GM23338 (cell line): ENCODE results near the gene ITIH2. TPM values are rescaled to one million over a fixed set of nuclear protein-coding genes. Genes with fewer than 3 reads are reported as not detected.

Source experiments
- ATAC-seq: fragments of 200-7000 bp; cut with Tn5 transposase; 3 replicates; pipeline ENCODE4 v1.9.1; 2020
- DNase-seq: peaks from one replicate; pipeline ENCODE4 v3.0.0-alpha.2; 2015; ENCODE audit warnings: low spot score
- H2AFZ ChIP-seq: fragments of 200-600 bp; sonication (generic); 2 replicates; pipeline ENCODE4 v1.8.0; 2016; ENCODE audit warnings: antibody characterized with exemption, mild to moderate bottlenecking, moderate library complexity
- H3F3A ChIP-seq: fragments of 200-600 bp; sonication (generic); replicated peaks from 2 replicates; pipeline ENCODE4 v1.8.0; 2017; ENCODE audit warnings: antibody characterized with exemption, mixed run types, low read depth
- H3K27ac ChIP-seq: fragments of 200-600 bp; sonication (generic); 2 replicates; pipeline ENCODE4 v1.6.1; 2016; ENCODE audit warnings: low read depth
- H3K27me3 ChIP-seq: fragments of 200-600 bp; sonication (generic); 2 replicates; pipeline ENCODE4 v1.8.0; 2016; ENCODE audit warnings: mild to moderate bottlenecking, mixed run types, moderate library complexity; ENCODE audit not compliant: insufficient read depth
- H3K36me3 ChIP-seq: fragments of 200-600 bp; sonication (generic); 2 replicates; pipeline ENCODE4 v1.8.0; 2016; ENCODE audit warnings: mild to moderate bottlenecking; ENCODE audit not compliant: insufficient read depth
- H3K4me1 ChIP-seq: fragments of 200-600 bp; sonication (generic); 2 replicates; pipeline ENCODE4 v1.8.0; 2016; ENCODE audit warnings: mild to moderate bottlenecking, moderate library complexity; ENCODE audit not compliant: insufficient read depth
- H3K4me2 ChIP-seq: fragments of 200-600 bp; sonication (generic); 2 replicates; pipeline ENCODE4 v1.7.1; 2017; ENCODE audit warnings: mixed run types
- H3K4me3 ChIP-seq: fragments of 200-600 bp; sonication (generic); 2 replicates; pipeline ENCODE4 v1.6.1; 2016; ENCODE audit warnings: mixed run types
- H3K79me2 ChIP-seq: fragments of 200-600 bp; sonication (generic); replicated peaks from 2 replicates; pipeline ENCODE4 v1.8.0; 2017; ENCODE audit warnings: mild to moderate bottlenecking; ENCODE audit not compliant: insufficient read depth
- H3K9me2 ChIP-seq: fragments of 200-600 bp; sonication (generic); 2 replicates; pipeline ENCODE4 v1.8.0; 2017; ENCODE audit not compliant: insufficient read depth
- H4K20me1 ChIP-seq: fragments of 200-600 bp; sonication (generic); replicated peaks from 2 replicates; pipeline ENCODE4 v1.8.0; 2017; ENCODE audit warnings: mild to moderate bottlenecking; ENCODE audit not compliant: insufficient read depth
- H3K27ac Mint-ChIP-seq: 2 replicates; pipeline ENCODE4 v1.8.0; 2020; ENCODE audit warnings: inconsistent platforms, mild to moderate bottlenecking, moderate library complexity, mixed read lengths
- H3K27me3 Mint-ChIP-seq: 3 replicates; pipeline ENCODE4 v1.8.0; 2022; ENCODE audit warnings: low read depth, mild to moderate bottlenecking, moderate library complexity, mixed read lengths, inconsistent platforms; ENCODE audit not compliant: insufficient read depth, poor library complexity
- H3K36me3 Mint-ChIP-seq: 3 replicates; pipeline ENCODE4 v1.8.0; 2021; ENCODE audit warnings: low read depth, mild to moderate bottlenecking, inconsistent platforms, moderate library complexity, mixed read lengths
- H3K4me1 Mint-ChIP-seq: 3 replicates; pipeline ENCODE4 v1.8.0; 2020; ENCODE audit warnings: mild to moderate bottlenecking, inconsistent platforms, mixed read lengths
- H3K4me3 Mint-ChIP-seq: 3 replicates; pipeline ENCODE4 v1.8.0; 2021; ENCODE audit warnings: moderate library complexity, mild to moderate bottlenecking, inconsistent platforms, mixed read lengths
- H3K9me3 Mint-ChIP-seq: 3 replicates; pipeline ENCODE4 v1.8.0; 2020; ENCODE audit warnings: moderate library complexity, mild to moderate bottlenecking, inconsistent platforms, mixed read lengths
- CREB1 ChIP-seq: fragments of 250-450 bp; sonication (Bioruptor Pico); IDR thresholded peaks from 2 replicates; pipeline ENCODE4 v1.5.0; 2020; ENCODE audit warnings: low read depth, mild to moderate bottlenecking, moderate library complexity
- EZH2 ChIP-seq: fragments of 200-600 bp; sonication (generic); IDR thresholded peaks from one replicate; pipeline ENCODE4 v1.8.0; 2017; ENCODE audit warnings: antibody characterized with exemption, mild to moderate bottlenecking, low read depth; ENCODE audit not compliant: unreplicated experiment
- EZH2phosphoT487 ChIP-seq: fragments of 200-600 bp; sonication (generic); IDR thresholded peaks from one replicate; pipeline ENCODE4 v1.8.1; 2018; ENCODE audit warnings: antibody characterized with exemption; ENCODE audit not compliant: unreplicated experiment
- JUNB ChIP-seq: IDR thresholded peaks from one replicate; pipeline ENCODE4 v1.6.1; 2016; ENCODE audit warnings: antibody characterized with exemption; ENCODE audit not compliant: unreplicated experiment
- NANOG ChIP-seq: IDR thresholded peaks from 2 replicates; pipeline ENCODE4 v1.6.1; 2016; ENCODE audit warnings: antibody characterized with exemption, borderline replicate concordance
- POLR2AphosphoS5 ChIP-seq: IDR thresholded peaks from 2 replicates; pipeline ENCODE4 v1.6.1; 2016; ENCODE audit warnings: antibody characterized with exemption, low read depth
- STAT1 ChIP-seq: IDR thresholded peaks from one replicate; pipeline ENCODE4 v1.6.1; 2016; ENCODE audit warnings: antibody characterized with exemption; ENCODE audit not compliant: unreplicated experiment
- ZNF114 ChIP-seq: fragments of 250-450 bp; sonication (Bioruptor Pico); IDR thresholded peaks from 2 replicates; pipeline ENCODE4 v1.5.0; 2020; ENCODE audit warnings: mild to moderate bottlenecking, moderate library complexity
- ZNF331 ChIP-seq: fragments of 250-450 bp; sonication (Bioruptor Pico); IDR thresholded peaks from 2 replicates; pipeline ENCODE4 v1.5.0; 2020; ENCODE audit warnings: low read depth, mild to moderate bottlenecking, moderate library complexity
- polyA plus RNA-seq: library from polyadenylated mRNA; unstranded; fragments of >200 nt; fragmentation: Nextera tagmentation; extraction: Ambion mirVana; gene quantifications from 2 replicates; pipeline ENCODE4 v1.2.1, GENCODE V29; 2016
- total RNA-seq: library from RNA; depleted of rRNA; stranded (reverse); fragments of >200 nt; shearing (Covaris generic); gene quantifications from 2 replicates; pipeline ENCODE4 v1.2.3, GENCODE V29; 2014
- TF ChIP-seq, protein P1 (sequence below): IDR thresholded peaks from 2 replicates; pipeline ENCODE4 v1.6.1; 2016; ENCODE audit warnings: antibody characterized with exemption
- TF ChIP-seq, protein P2 (sequence below): fragments of 250-450 bp; sonication (Bioruptor Pico); IDR thresholded peaks from 2 replicates; pipeline ENCODE4 v1.5.0; 2020; ENCODE audit warnings: mild to moderate bottlenecking, moderate library complexity
- TF ChIP-seq, protein P3 (sequence below), 2 experiments: fragments of 200-600 bp in 1 of 2; sonication (generic) in 1 of 2; conservative IDR thresholded peaks; 2 replicates each; pipeline versions ENCODE4 v1.5.1 to v1.6.1; 2016 to 2017; ENCODE audit warnings: antibody characterized with exemption in 2 of 2, low read depth in 2 of 2, mild to moderate bottlenecking in 2 of 2, moderate library complexity in 1 of 2
- TF ChIP-seq, protein P4 (sequence below): IDR thresholded peaks from one replicate; pipeline ENCODE4 v1.6.1; 2018; ENCODE audit warnings: antibody characterized with exemption; ENCODE audit not compliant: unreplicated experiment

The ITIH2 gene
- total and polyA plus RNA-seq, 2 experiments from 2014 or later = 0.10 TPM; not detected in 1

DNA sequence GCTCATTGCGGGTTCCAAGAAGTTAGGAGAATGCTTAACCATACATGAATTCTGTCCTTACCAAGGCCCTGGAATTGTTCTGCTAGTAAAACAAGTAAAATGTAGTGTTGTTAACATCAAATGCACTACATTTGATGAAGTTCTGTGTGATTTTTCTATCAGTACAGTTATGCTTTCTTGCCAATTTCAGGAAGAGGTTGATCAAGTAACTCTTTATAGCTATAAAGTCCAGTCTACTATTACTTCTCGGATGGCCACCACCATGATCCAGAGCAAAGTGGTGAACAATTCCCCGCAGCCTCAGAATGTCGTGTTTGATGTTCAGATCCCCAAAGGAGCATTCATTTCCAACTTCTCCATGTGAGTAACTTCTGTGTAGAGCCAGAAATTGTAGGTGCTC is 5.7 kb downstream of the ITIH2 start:
- H2AFZ ChIP-seq = no peak overlapping the region
- ATAC-seq (no peak), DNase-seq (no peak)
- no peak overlapping the region for H3K4me3 Mint-ChIP-seq
- H3K27ac Mint-ChIP-seq = no peak overlapping the region
- H3K27me3 ChIP-seq = no peaks in the 10 kb centered on the region
- H3K27me3 Mint-ChIP-seq = no peaks in the 10 kb centered on the region
- no peak for TF ChIP-seq EZH2
- TF ChIP-seq, protein P1, sequence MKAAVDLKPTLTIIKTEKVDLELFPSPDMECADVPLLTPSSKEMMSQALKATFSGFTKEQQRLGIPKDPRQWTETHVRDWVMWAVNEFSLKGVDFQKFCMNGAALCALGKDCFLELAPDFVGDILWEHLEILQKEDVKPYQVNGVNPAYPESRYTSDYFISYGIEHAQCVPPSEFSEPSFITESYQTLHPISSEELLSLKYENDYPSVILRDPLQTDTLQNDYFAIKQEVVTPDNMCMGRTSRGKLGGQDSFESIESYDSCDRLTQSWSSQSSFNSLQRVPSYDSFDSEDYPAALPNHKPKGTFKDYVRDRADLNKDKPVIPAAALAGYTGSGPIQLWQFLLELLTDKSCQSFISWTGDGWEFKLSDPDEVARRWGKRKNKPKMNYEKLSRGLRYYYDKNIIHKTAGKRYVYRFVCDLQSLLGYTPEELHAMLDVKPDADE = no peak
- TF ChIP-seq, protein P2, sequence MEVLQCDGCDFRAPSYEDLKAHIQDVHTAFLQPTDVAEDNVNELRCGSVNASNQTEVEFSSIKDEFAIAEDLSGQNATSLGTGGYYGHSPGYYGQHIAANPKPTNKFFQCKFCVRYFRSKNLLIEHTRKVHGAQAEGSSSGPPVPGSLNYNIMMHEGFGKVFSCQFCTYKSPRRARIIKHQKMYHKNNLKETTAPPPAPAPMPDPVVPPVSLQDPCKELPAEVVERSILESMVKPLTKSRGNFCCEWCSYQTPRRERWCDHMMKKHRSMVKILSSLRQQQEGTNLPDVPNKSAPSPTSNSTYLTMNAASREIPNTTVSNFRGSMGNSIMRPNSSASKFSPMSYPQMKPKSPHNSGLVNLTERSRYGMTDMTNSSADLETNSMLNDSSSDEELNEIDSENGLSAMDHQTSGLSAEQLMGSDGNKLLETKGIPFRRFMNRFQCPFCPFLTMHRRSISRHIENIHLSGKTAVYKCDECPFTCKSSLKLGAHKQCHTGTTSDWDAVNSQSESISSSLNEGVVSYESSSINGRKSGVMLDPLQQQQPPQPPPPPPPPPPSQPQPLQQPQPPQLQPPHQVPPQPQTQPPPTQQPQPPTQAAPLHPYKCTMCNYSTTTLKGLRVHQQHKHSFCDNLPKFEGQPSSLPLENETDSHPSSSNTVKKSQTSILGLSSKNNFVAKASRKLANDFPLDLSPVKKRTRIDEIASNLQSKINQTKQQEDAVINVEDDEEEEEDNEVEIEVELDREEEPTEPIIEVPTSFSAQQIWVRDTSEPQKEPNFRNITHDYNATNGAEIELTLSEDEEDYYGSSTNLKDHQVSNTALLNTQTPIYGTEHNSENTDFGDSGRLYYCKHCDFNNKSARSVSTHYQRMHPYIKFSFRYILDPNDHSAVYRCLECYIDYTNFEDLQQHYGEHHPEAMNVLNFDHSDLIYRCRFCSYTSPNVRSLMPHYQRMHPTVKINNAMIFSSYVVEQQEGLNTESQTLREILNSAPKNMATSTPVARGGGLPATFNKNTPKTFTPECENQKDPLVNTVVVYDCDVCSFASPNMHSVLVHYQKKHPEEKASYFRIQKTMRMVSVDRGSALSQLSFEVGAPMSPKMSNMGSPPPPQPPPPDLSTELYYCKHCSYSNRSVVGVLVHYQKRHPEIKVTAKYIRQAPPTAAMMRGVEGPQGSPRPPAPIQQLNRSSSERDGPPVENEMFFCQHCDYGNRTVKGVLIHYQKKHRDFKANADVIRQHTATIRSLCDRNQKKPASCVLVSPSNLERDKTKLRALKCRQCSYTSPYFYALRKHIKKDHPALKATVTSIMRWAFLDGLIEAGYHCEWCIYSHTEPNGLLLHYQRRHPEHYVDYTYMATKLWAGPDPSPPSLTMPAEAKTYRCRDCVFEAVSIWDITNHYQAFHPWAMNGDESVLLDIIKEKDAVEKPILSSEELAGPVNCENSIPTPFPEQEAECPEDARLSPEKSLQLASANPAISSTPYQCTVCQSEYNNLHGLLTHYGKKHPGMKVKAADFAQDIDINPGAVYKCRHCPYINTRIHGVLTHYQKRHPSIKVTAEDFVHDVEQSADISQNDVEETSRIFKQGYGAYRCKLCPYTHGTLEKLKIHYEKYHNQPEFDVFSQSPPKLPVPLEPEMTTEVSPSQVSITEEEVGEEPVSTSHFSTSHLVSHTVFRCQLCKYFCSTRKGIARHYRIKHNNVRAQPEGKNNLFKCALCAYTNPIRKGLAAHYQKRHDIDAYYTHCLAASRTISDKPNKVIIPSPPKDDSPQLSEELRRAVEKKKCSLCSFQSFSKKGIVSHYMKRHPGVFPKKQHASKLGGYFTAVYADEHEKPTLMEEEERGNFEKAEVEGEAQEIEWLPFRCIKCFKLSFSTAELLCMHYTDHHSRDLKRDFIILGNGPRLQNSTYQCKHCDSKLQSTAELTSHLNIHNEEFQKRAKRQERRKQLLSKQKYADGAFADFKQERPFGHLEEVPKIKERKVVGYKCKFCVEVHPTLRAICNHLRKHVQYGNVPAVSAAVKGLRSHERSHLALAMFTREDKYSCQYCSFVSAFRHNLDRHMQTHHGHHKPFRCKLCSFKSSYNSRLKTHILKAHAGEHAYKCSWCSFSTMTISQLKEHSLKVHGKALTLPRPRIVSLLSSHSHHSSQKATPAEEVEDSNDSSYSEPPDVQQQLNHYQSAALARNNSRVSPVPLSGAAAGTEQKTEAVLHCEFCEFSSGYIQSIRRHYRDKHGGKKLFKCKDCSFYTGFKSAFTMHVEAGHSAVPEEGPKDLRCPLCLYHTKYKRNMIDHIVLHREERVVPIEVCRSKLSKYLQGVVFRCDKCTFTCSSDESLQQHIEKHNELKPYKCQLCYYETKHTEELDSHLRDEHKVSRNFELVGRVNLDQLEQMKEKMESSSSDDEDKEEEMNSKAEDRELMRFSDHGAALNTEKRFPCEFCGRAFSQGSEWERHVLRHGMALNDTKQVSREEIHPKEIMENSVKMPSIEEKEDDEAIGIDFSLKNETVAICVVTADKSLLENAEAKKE (CRISPR knock-in tag) = no peak
- TF ChIP-seq, protein P3, sequence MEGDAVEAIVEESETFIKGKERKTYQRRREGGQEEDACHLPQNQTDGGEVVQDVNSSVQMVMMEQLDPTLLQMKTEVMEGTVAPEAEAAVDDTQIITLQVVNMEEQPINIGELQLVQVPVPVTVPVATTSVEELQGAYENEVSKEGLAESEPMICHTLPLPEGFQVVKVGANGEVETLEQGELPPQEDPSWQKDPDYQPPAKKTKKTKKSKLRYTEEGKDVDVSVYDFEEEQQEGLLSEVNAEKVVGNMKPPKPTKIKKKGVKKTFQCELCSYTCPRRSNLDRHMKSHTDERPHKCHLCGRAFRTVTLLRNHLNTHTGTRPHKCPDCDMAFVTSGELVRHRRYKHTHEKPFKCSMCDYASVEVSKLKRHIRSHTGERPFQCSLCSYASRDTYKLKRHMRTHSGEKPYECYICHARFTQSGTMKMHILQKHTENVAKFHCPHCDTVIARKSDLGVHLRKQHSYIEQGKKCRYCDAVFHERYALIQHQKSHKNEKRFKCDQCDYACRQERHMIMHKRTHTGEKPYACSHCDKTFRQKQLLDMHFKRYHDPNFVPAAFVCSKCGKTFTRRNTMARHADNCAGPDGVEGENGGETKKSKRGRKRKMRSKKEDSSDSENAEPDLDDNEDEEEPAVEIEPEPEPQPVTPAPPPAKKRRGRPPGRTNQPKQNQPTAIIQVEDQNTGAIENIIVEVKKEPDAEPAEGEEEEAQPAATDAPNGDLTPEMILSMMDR (conservative IDR thresholded peaks at IDR 0.05; ENCODE audit: low read depth in 2 of 2) = no peak
- no peak for TF ChIP-seq ZNF114 (CRISPR knock-in tag)
- no peak for TF ChIP-seq NANOG
- TF ChIP-seq, protein P4, sequence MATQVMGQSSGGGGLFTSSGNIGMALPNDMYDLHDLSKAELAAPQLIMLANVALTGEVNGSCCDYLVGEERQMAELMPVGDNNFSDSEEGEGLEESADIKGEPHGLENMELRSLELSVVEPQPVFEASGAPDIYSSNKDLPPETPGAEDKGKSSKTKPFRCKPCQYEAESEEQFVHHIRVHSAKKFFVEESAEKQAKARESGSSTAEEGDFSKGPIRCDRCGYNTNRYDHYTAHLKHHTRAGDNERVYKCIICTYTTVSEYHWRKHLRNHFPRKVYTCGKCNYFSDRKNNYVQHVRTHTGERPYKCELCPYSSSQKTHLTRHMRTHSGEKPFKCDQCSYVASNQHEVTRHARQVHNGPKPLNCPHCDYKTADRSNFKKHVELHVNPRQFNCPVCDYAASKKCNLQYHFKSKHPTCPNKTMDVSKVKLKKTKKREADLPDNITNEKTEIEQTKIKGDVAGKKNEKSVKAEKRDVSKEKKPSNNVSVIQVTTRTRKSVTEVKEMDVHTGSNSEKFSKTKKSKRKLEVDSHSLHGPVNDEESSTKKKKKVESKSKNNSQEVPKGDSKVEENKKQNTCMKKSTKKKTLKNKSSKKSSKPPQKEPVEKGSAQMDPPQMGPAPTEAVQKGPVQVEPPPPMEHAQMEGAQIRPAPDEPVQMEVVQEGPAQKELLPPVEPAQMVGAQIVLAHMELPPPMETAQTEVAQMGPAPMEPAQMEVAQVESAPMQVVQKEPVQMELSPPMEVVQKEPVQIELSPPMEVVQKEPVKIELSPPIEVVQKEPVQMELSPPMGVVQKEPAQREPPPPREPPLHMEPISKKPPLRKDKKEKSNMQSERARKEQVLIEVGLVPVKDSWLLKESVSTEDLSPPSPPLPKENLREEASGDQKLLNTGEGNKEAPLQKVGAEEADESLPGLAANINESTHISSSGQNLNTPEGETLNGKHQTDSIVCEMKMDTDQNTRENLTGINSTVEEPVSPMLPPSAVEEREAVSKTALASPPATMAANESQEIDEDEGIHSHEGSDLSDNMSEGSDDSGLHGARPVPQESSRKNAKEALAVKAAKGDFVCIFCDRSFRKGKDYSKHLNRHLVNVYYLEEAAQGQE = no peak
- TF ChIP-seq CREB1 (CRISPR knock-in tag) = no peak
- TF ChIP-seq POLR2AphosphoS5 = no peak
- no peak for TF ChIP-seq STAT1
- TF ChIP-seq EZH2phosphoT487 = no peak
- no peak for TF ChIP-seq ZNF331 (CRISPR knock-in tag)
- no peak for TF ChIP-seq JUNB
- H3K4me3 ChIP-seq = no peak overlapping the region
- no peak overlapping the region for H3K27ac ChIP-seq
- no peaks in the 10 kb centered on the region for H4K20me1 ChIP-seq
- H3K4me2 ChIP-seq = no peak overlapping the region
- no peaks in the 10 kb centered on the region for H3F3A ChIP-seq
- H3K36me3 ChIP-seq = no peaks in the 10 kb centered on the region
- H3K4me1 Mint-ChIP-seq = peaks cover 3% of the 10 kb centered on the region; the same call in 1 of the 3 replicates
- no peaks in the 10 kb centered on the region for H3K36me3 Mint-ChIP-seq
- no peaks in the 10 kb centered on the region for H3K9me2 ChIP-seq
- no peaks in the 10 kb centered on the region for H3K9me3 Mint-ChIP-seq
- H3K4me1 ChIP-seq = no peaks in the 10 kb centered on the region
- no peaks in the 10 kb centered on the region for H3K79me2 ChIP-seq
